K562 (cell line): Measurements from ENCODE around the gene LONRF2. TPM values are rescaled to one million over a fixed set of nuclear protein-coding genes. Genes with fewer than 3 reads are reported as not detected.

ENCODE experiments used
- ATAC-seq: fragments of 200-7000 bp; cut with Tn5 transposase; 3 replicates; pipeline ENCODE4 v1.9.1; 2020; ENCODE audit warnings: moderate library complexity
- BruUV-seq: library from RNA; stranded (reverse); fragments of 400-500 nt; replicated peaks from 2 replicates; lab custom pipeline; 2021; lab: Mats Ljungman, UMichigan
- CTCF ChIA-PET: fragments of 300-600 bp; formaldehyde crosslinking; extraction: SDS; loops from one replicate; lab custom pipeline; 2021; ENCODE audit warnings: low intra/inter-chr PET ratio; lab: Yijun Ruan, JAX
- POLR2A ChIA-PET: fragments of 300-600, 350-650 bp; sonication (Branson Sonifier 250); formaldehyde crosslinking; extraction: SDS; loops from one replicate; lab custom pipeline; 2021; ENCODE audit warnings: antibody characterized with exemption, inconsistent platforms; lab: Yijun Ruan, JAX
- DNase-seq, 4 experiments: peaks; one replicate each; pipeline versions ENCODE4 v3.0.0 to v3.0.0-alpha.2; 2011 to 2018; ENCODE audit warnings: low spot score in 3 of 4, mixed read lengths in 3 of 4; ENCODE audit errors: extremely low read depth in 1 of 4
- FAIRE-seq: peaks from 2 replicates; lab custom pipeline; 2011; peaks lifted over from hg19 to GRCh38; lab: Jason Lieb, UNC
- H2AFZ ChIP-seq: 2 replicates; pipeline ENCODE4 v1.6.0; 2011; ENCODE audit warnings: low read depth, low read length, control low read depth, inconsistent platforms
- H3K27ac ChIP-seq: fragments of 200-600 bp; 3 replicates; pipeline ENCODE4 v1.8.0; 2011; ENCODE audit warnings: low read depth, mild to moderate bottlenecking, control low read depth, inconsistent platforms, low read length, moderate library complexity, mixed read lengths; ENCODE audit errors: extremely low read depth
- H3K27me3 ChIP-seq, 2 experiments: fragments of 300-600 bp in 1 of 2; 2 replicates in 1 of 2; 3 replicates in 1 of 2; pipeline versions ENCODE4 v1.6.0 to v1.8.0; 2011; ENCODE audit warnings: inconsistent platforms in 2 of 2, low read length in 2 of 2, mild to moderate bottlenecking in 1 of 2, mixed read lengths in 1 of 2, moderate library complexity in 1 of 2; ENCODE audit not compliant: control insufficient read depth in 2 of 2, insufficient read depth in 2 of 2
- H3K36me3 ChIP-seq: fragments of 300-600 bp; 3 replicates; pipeline ENCODE4 v1.8.0; 2011; ENCODE audit warnings: mild to moderate bottlenecking, low read length, inconsistent platforms; ENCODE audit not compliant: control insufficient read depth, insufficient read depth
- H3K4me1 ChIP-seq, 2 experiments: fragments of 200-600 bp in 1 of 2; replicated peaks in 1 of 2; 2 replicates in 1 of 2; 3 replicates in 1 of 2; pipeline versions ENCODE4 v1.5.1 to v1.8.0; 2011; ENCODE audit warnings: inconsistent platforms in 2 of 2, low read length in 2 of 2, mild to moderate bottlenecking in 1 of 2, mixed read lengths in 1 of 2, moderate library complexity in 1 of 2; ENCODE audit not compliant: control insufficient read depth in 2 of 2, insufficient read depth in 2 of 2
- H3K4me2 ChIP-seq: 2 replicates; pipeline ENCODE4 v1.6.1; 2011; ENCODE audit warnings: low read length, control low read depth, inconsistent platforms, mixed read lengths; ENCODE audit not compliant: insufficient read depth
- H3K4me3 ChIP-seq: fragments of 200-600 bp; sonication (generic), shearing (Covaris generic); 2 replicates; pipeline ENCODE4 v1.5.1; 2016; ENCODE audit warnings: control low read depth, inconsistent platforms
- H3K79me2 ChIP-seq: fragments of 200-600 bp; 3 replicates; pipeline ENCODE4 v1.8.0; 2011; ENCODE audit warnings: low read length, inconsistent platforms; ENCODE audit not compliant: control insufficient read depth, insufficient read depth
- H3K9ac ChIP-seq, 2 experiments: 2 replicates each; pipeline versions ENCODE4 v1.6.0 to v1.6.1; 2011; ENCODE audit warnings: low read depth in 2 of 2, low read length in 2 of 2, control low read depth in 1 of 2, inconsistent platforms in 1 of 2, mild to moderate bottlenecking in 1 of 2, mixed read lengths in 1 of 2; ENCODE audit not compliant: insufficient read depth in 1 of 2
- H3K9me1 ChIP-seq: one replicate; pipeline ENCODE4 v1.6.0; 2011; ENCODE audit warnings: inconsistent platforms, mild to moderate bottlenecking, low read length, moderate library complexity; ENCODE audit not compliant: control insufficient read depth, insufficient read depth
- H3K9me3 ChIP-seq: replicated peaks from 2 replicates; pipeline ENCODE4 v1.5.1; 2011; ENCODE audit warnings: low read depth, low read length, inconsistent platforms; ENCODE audit not compliant: control insufficient read depth, insufficient read depth
- H4K20me1 ChIP-seq: replicated peaks from 2 replicates; pipeline ENCODE4 v1.6.1; 2011; ENCODE audit warnings: low read length, inconsistent platforms, mixed read lengths; ENCODE audit not compliant: control insufficient read depth, insufficient read depth
- ATF2 ChIP-seq: sonication (generic); formaldehyde crosslinking; IDR thresholded peaks from 2 replicates; pipeline ENCODE4 v1.8.1; 2022; ENCODE audit warnings: missing genetic modification reagents
- BRCA1 ChIP-seq, 2 experiments: fragments of 450-650 bp in 1 of 2; sonication (generic) in 1 of 2; formaldehyde crosslinking in 1 of 2; IDR thresholded peaks; 2 replicates each; pipeline versions ENCODE4 v1.5.0 to v1.6.1; 2017 to 2020; ENCODE audit warnings: mild to moderate bottlenecking in 1 of 2, missing genetic modification reagents in 1 of 2
- CEBPZ ChIP-seq: fragments of 150-350 bp; IDR thresholded peaks from 2 replicates; pipeline ENCODE4 v1.6.1; 2014; ENCODE audit warnings: low read depth, mild to moderate bottlenecking, low read length, borderline replicate concordance
- HDAC3 ChIP-seq: fragments of 450-650 bp; IDR thresholded peaks from 2 replicates; pipeline ENCODE4 v1.6.1; 2018; ENCODE audit warnings: borderline replicate concordance, mild to moderate bottlenecking, moderate library complexity; ENCODE audit not compliant: partially characterized antibody
- MITF ChIP-seq: IDR thresholded peaks from 2 replicates; pipeline ENCODE4 v1.6.1; 2014; ENCODE audit warnings: antibody characterized with exemption
- NR3C1 ChIP-seq: sonication (generic); formaldehyde crosslinking; IDR thresholded peaks from 2 replicates; pipeline ENCODE4 v1.8.1; 2022; ENCODE audit warnings: missing genetic modification reagents
- POLR2G ChIP-seq: fragments of 200-400 bp; formaldehyde crosslinking; IDR thresholded peaks from 2 replicates; pipeline ENCODE4 v1.6.1; 2017; ENCODE audit warnings: low read depth, mild to moderate bottlenecking, antibody characterized with exemption, low read length, moderate library complexity
- USF1 ChIP-seq: sonication (generic); formaldehyde crosslinking; IDR thresholded peaks from 2 replicates; pipeline ENCODE4 v1.9.0; 2022; ENCODE audit warnings: mild to moderate bottlenecking, missing genetic modification reagents
- ZNF212 ChIP-seq: fragments of 450-650 bp; formaldehyde crosslinking; IDR thresholded peaks from 2 replicates; pipeline ENCODE4 v1.4.0; 2020; ENCODE audit warnings: mild to moderate bottlenecking
- ZNF277 ChIP-seq: fragments of 250-450 bp; sonication (Bioruptor Pico); IDR thresholded peaks from 2 replicates; pipeline ENCODE4 v1.8.0; 2022; ENCODE audit warnings: inconsistent platforms, mild to moderate bottlenecking, moderate library complexity, borderline replicate concordance
- ZNF436 ChIP-seq: fragments of 250-450, 450-650 bp; sonication (Bioruptor Pico); formaldehyde crosslinking; IDR thresholded peaks from 2 replicates; pipeline ENCODE4 v1.7.0; 2020; ENCODE audit warnings: mild to moderate bottlenecking
- ZNF695 ChIP-seq: fragments of 450-650 bp; formaldehyde crosslinking; IDR thresholded peaks from 2 replicates; pipeline ENCODE4 v1.4.0; 2020; ENCODE audit warnings: mild to moderate bottlenecking, moderate library complexity
- WGBS: fragments of 100-300 bp; shearing (Covaris generic); methylation state at CpG from one replicate; pipeline ENCODE4 v1.1.6; 2016; ENCODE audit warnings: low coverage, mixed read lengths; ENCODE audit not compliant: insufficient coverage; ENCODE audit errors: missing lambda C conversion rate; 5-methylcytosine and 5-hydroxymethylcytosine counted together
- in situ Hi-C: fragments of 300-500 bp; cut with MboI; formaldehyde crosslinking; loops from 4 replicates; pipeline ENCODE4 v1.15.0; 2018; ENCODE audit warnings: inconsistent platforms, mixed read lengths
- intact Hi-C: fragments of 100-400 bp; cut with micrococcal nuclease; formaldehyde crosslinking; loops from 2 replicates; pipeline ENCODE4 v1.14.2; 2022
- polyA plus RNA-seq, 8 experiments: library from polyadenylated mRNA; depleted of rRNA in 4 of 8; stranded (reverse) in 5 of 8; unstranded in 3 of 8; fragments of >200 nt; fragmentation: Nextera tagmentation in 2 of 8; fragmentation: Illumina TruSeq in 1 of 8; extraction: Ambion mirVana in 2 of 8; extraction: Trizol in 1 of 8; gene quantifications; 2 replicates each; pipeline versions ENCODE4 v1.2.1 to v1.2.3, GENCODE V29; 2011 to 2014; ENCODE audit warnings: inconsistent platforms in 1 of 8, missing spikeins in 1 of 8
- total RNA-seq, 7 experiments: library from RNA; depleted of rRNA in 6 of 7; stranded (reverse); fragments of >200 nt in 6 of 7; fragmentation: Illumina TruSeq in 2 of 7; extraction: Trizol in 2 of 7; gene quantifications; 2 replicates each; pipeline versions ENCODE4 v1.2.1 to v1.2.3, GENCODE V29; 2011 to 2021; ENCODE audit warnings: low replicate concordance in 1 of 7

Gene LONRF2
- total and polyA plus RNA-seq, 9 of the 15 experiments (the other 6 are each of a cell fraction or from before 2014, with no cell fraction given): 0.35 to 5.0 (median 2.7) TPM

GRCh38 chr2:100247256-100248043, 74.9 kb downstream of the LONRF2 start:
- no peak overlapping the region for H2AFZ ChIP-seq
- H3K4me1 ChIP-seq: no peaks in the 10 kb centered on the region
- no peaks in the 10 kb centered on the region for H3K9me3 ChIP-seq
- ChIA-PET POLR2A (no interaction called here), CTCF (interaction anchor here (0.5 to 1.0 kb wide), 2 partner anchors 657 to 689 kb away, joined by 3 read pairs; no protein-coding TSS in a partner anchor)
- BruUV-seq: no TSS peak
- WGBS: 13% methylated on average over 14 of the region's 14 CpGs
- H4K20me1 ChIP-seq: 0 out of 2 replicates have a peak, but pooled peaks cover 4% of the 10 kb centered on the region
- FAIRE-seq: no peak
- H3K27ac ChIP-seq: no peak overlapping the region
- ATAC-seq: no peak
- intact Hi-C loops (loop anchor here (10.0 kb wide), 2 partner anchors 423 to 523 kb away; no protein-coding TSS in a partner anchor), in situ Hi-C loops (loop anchor here (5.0 to 25.0 kb wide), 2 partner anchors 535 to 685 kb away; no protein-coding TSS in a partner anchor)
- no peak for DNase-seq
- no peaks in the 10 kb centered on the region for H3K9me1 ChIP-seq
- H3K4me3 ChIP-seq: no peak overlapping the region
- no peak overlapping the region for H3K4me2 ChIP-seq
- no peaks in the 10 kb centered on the region for H3K36me3 ChIP-seq
- no peak overlapping the region for H3K9ac ChIP-seq
- no peaks in the 10 kb centered on the region for H3K79me2 ChIP-seq
- H3K27me3 ChIP-seq: peaks cover 7 to 53% of the 10 kb centered on the region in 2 experiments; a peak in 4 of 5 replicates
- no peak for TF ChIP-seq BRCA1 (IDR thresholded peaks at IDR 0.05)
- no peak for TF ChIP-seq BRCA1 (CRISPR knock-in tag; IDR thresholded peaks at IDR 0.05)
- TF ChIP-seq ZNF212: no peak
- TF ChIP-seq NR3C1 (CRISPR knock-in tag): no peak
- TF ChIP-seq CEBPZ: no peak
- no peak for TF ChIP-seq ZNF277 (CRISPR knock-in tag)
- TF ChIP-seq ATF2 (CRISPR knock-in tag): no peak
- TF ChIP-seq USF1: no peak
- TF ChIP-seq POLR2G: no peak
- no peak for TF ChIP-seq MITF
- TF ChIP-seq ZNF436: no peak
- no peak for TF ChIP-seq HDAC3
- no peak for TF ChIP-seq ZNF695
